Loucy (cell line): ENCODE measurements around the gene RHOJ.

Source experiments
- H2AFZ ChIP-seq: fragments of 200-600 bp; sonication (generic); 2 replicates; pipeline ENCODE4 v1.6.0; 2016; ENCODE audit warnings: antibody characterized with exemption, mild to moderate bottlenecking, low read length, moderate library complexity
- H3F3A ChIP-seq: fragments of 200-600 bp; 2 replicates; pipeline ENCODE4 v1.6.0; 2016; ENCODE audit warnings: antibody characterized with exemption, low read depth, mild to moderate bottlenecking
- H3K27me3 ChIP-seq: fragments of 200-600 bp; sonication (generic); 2 replicates; pipeline ENCODE4 v1.6.1; 2014; ENCODE audit warnings: low read length, mild to moderate bottlenecking; ENCODE audit not compliant: insufficient read depth, poor library complexity, severe bottlenecking
- H3K36me3 ChIP-seq: fragments of 200-600 bp; sonication (generic); 2 replicates; pipeline ENCODE4 v1.6.1; 2016; ENCODE audit warnings: low read length; ENCODE audit not compliant: insufficient read depth
- H3K4me1 ChIP-seq: fragments of 200-600 bp; sonication (generic); 2 replicates; pipeline ENCODE4 v1.5.1; 2014; ENCODE audit warnings: low read length, mild to moderate bottlenecking; ENCODE audit not compliant: insufficient read depth, poor library complexity, severe bottlenecking
- H3K4me2 ChIP-seq: fragments of 200-600 bp; sonication (generic); 2 replicates; pipeline ENCODE4 v1.6.0; 2014; ENCODE audit warnings: antibody characterized with exemption, low read length, low read depth, mild to moderate bottlenecking; ENCODE audit not compliant: poor library complexity, severe bottlenecking
- H3K4me3 ChIP-seq: fragments of 200-600 bp; sonication (generic); 2 replicates; pipeline ENCODE4 v1.5.1; 2014; ENCODE audit warnings: low read length, mild to moderate bottlenecking, mixed read lengths; ENCODE audit not compliant: poor library complexity, severe bottlenecking
- H3K79me2 ChIP-seq: fragments of 200-600 bp; sonication (generic); 2 replicates; pipeline ENCODE4 v1.6.1; 2014; ENCODE audit warnings: low read length; ENCODE audit not compliant: insufficient read depth
- H3K9ac ChIP-seq: fragments of 200-600 bp; sonication (generic); 2 replicates; pipeline ENCODE4 v1.6.0; 2014; ENCODE audit warnings: mild to moderate bottlenecking, low read depth, low read length, moderate library complexity; ENCODE audit not compliant: poor library complexity, severe bottlenecking
- H3K9me2 ChIP-seq: fragments of 200-600 bp; sonication (generic); replicated peaks from 2 replicates; pipeline ENCODE4 v1.6.1; 2016; ENCODE audit warnings: low read depth, low read length, mixed read lengths
- H3K9me3 ChIP-seq: fragments of 200-600 bp; sonication (generic); 2 replicates; pipeline ENCODE4 v1.6.1; 2014; ENCODE audit warnings: mild to moderate bottlenecking, antibody characterized with exemption, low read length, low read depth; ENCODE audit not compliant: insufficient read depth
- H4K20me1 ChIP-seq: fragments of 200-600 bp; sonication (generic); 2 replicates; pipeline ENCODE4 v1.6.0; 2014; ENCODE audit warnings: antibody characterized with exemption, low read length, mild to moderate bottlenecking; ENCODE audit not compliant: insufficient read depth, poor library complexity, severe bottlenecking
- EZH2phosphoT487 ChIP-seq: fragments of 200-600 bp; IDR thresholded peaks from 2 replicates; pipeline ENCODE4 v1.6.1; 2018; ENCODE audit warnings: antibody characterized with exemption, mild to moderate bottlenecking, moderate library complexity, borderline replicate concordance
- TF ChIP-seq, protein P1 (sequence below): fragments of 200-600 bp; sonication (generic); conservative IDR thresholded peaks from 2 replicates; pipeline ENCODE4 v1.5.1; 2014; ENCODE audit warnings: mild to moderate bottlenecking, antibody characterized with exemption, low read length

The RHOJ gene

DNA sequence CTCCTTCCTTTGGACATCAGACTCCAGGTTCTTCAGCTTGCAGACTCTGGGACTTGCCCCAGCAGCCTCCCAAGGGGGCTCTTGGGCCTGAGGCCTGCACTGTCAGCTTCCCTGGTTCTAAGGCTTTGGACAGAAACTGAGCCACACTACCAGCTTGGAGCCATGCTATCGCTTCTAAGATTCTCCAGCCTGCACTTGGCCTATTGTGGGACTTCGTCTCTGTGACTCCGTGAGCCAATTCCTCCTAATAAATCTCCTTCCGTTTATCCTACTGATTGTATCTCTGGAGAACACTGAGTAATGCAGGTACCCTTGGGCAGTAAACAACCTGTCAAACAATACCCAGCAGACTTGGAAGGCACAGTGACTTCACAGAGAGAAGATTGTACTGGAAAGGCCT, 24.9 kb upstream of the RHOJ start:
- Histone ChIP-seq H3K9me3 (no peaks in the 10 kb centered on the region), H4K20me1 (no peaks in the 10 kb centered on the region), H3K36me3 (no peaks in the 10 kb centered on the region), H3K4me3 (no peak overlapping the region), H3K4me1 (no peaks in the 10 kb centered on the region), H3F3A (no peaks in the 10 kb centered on the region), H2AFZ (no peak overlapping the region), H3K9me2 (no peaks in the 10 kb centered on the region), H3K9ac (no peak overlapping the region), H3K79me2 (no peaks in the 10 kb centered on the region), H3K27me3 (no peaks in the 10 kb centered on the region), H3K4me2 (no peak overlapping the region)
- TF ChIP-seq EZH2phosphoT487 = no peak
- TF ChIP-seq, protein P1, sequence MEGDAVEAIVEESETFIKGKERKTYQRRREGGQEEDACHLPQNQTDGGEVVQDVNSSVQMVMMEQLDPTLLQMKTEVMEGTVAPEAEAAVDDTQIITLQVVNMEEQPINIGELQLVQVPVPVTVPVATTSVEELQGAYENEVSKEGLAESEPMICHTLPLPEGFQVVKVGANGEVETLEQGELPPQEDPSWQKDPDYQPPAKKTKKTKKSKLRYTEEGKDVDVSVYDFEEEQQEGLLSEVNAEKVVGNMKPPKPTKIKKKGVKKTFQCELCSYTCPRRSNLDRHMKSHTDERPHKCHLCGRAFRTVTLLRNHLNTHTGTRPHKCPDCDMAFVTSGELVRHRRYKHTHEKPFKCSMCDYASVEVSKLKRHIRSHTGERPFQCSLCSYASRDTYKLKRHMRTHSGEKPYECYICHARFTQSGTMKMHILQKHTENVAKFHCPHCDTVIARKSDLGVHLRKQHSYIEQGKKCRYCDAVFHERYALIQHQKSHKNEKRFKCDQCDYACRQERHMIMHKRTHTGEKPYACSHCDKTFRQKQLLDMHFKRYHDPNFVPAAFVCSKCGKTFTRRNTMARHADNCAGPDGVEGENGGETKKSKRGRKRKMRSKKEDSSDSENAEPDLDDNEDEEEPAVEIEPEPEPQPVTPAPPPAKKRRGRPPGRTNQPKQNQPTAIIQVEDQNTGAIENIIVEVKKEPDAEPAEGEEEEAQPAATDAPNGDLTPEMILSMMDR = no peak

DNA sequence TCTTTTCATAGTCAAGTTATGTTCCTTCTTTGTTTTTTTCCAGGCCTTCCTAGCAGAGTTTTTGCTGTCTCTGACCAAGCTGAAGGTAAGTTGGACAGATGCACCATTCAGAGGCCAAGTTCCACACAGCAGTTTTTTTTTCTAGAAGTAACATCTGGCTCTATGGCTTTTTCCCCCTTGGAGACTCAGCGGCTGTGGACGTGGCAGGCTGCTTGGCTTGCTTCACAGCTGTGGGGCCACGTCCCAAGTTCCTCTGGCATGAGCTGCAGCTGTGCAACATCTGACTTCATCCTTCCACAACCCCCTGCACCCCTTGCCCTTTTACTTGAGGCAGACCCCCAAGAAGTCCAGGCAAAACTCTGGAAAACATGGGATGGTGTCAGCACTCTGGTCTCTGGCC, 24.2 kb upstream of the RHOJ start:
- H3F3A ChIP-seq = no peaks in the 10 kb centered on the region
- H3K4me1 ChIP-seq = no peaks in the 10 kb centered on the region
- no peaks in the 10 kb centered on the region for H3K9me2 ChIP-seq
- no peaks in the 10 kb centered on the region for H4K20me1 ChIP-seq
- H3K4me2 ChIP-seq = no peak overlapping the region
- H3K9me3 ChIP-seq = no peaks in the 10 kb centered on the region
- H3K27me3 ChIP-seq = no peaks in the 10 kb centered on the region
- no peaks in the 10 kb centered on the region for H3K79me2 ChIP-seq
- H3K4me3 ChIP-seq = no peak overlapping the region
- H2AFZ ChIP-seq = no peak overlapping the region
- no peaks in the 10 kb centered on the region for H3K36me3 ChIP-seq
- no peak for TF ChIP-seq EZH2phosphoT487
- TF ChIP-seq, protein P1 = no peak
- H3K9ac ChIP-seq = no peak overlapping the region

DNA sequence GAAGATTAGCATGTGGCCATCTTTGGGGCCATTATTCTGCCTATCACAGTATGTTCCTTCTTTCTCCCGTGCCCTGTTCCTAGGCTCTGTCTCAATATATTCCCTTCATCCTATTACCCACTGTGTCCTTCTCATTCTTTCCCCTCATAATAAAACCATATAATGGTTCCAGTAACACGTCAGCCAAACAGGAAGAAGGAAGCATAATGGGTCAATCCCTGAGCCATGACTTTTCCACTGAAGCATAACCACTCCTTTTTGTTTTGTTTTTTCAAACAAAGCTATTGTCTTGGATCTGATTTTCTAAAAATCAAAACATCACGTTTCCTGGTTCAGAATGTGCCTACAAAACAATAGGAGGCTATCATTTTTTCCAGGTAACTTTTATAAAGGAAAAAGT, 21.3 kb upstream of the RHOJ start:
- Histone ChIP-seq H3K27me3 (no peaks in the 10 kb centered on the region), H3K36me3 (no peaks in the 10 kb centered on the region), H3K4me3 (no peak overlapping the region), H3K9me3 (no peaks in the 10 kb centered on the region), H3K9ac (no peak overlapping the region), H3K4me2 (no peak overlapping the region), H3K79me2 (no peaks in the 10 kb centered on the region), H3F3A (no peaks in the 10 kb centered on the region), H3K4me1 (no peaks in the 10 kb centered on the region), H3K9me2 (no peaks in the 10 kb centered on the region), H4K20me1 (no peaks in the 10 kb centered on the region), H2AFZ (no peak overlapping the region)
- TF ChIP-seq EZH2phosphoT487 = no peak
- TF ChIP-seq, protein P1 = no peak
